MM.1S (cell line): Measurements from ENCODE around the gene SLC31A2.

Source experiments
- EZH2 ChIP-seq: fragments of 300-600 bp; sonication (generic); optimal IDR thresholded peaks from 2 replicates; pipeline ENCODE3; 2017; ENCODE audit warnings: low read depth, mild to moderate bottlenecking, antibody characterized with exemption, low read length, mixed read lengths
- EZH2phosphoT487 ChIP-seq: fragments of 300-600 bp; sonication (generic); IDR thresholded peaks from 2 replicates; pipeline ENCODE4 v1.6.1; 2018; ENCODE audit warnings: antibody characterized with exemption, low read length
- TF ChIP-seq, protein P1 (sequence below): fragments of 300-600 bp; sonication (generic); IDR thresholded peaks from 2 replicates; pipeline ENCODE4 v1.5.1; 2016; ENCODE audit warnings: antibody characterized with exemption, low read length, mixed read lengths

DNA sequence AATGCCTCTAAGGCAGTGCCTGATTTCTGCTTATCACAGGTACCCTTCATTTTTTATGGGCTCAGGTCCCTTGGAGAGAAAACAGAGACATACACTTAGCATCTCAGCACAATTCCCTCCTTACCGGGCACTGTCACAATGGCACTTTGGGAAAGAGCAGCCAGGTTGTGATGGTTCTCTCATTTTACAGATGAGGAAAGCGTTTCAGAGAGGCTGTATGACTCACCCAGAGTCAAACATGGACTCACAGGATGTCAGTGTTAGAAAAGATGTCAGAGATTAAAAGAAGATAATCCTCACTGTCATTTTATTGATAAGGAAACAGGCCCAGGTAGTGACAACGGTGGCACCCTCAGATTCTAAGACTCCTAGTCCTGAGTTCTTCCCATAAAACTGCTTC, 12.0 kb upstream of the SLC31A2 start:
- TF ChIP-seq, protein P1, sequence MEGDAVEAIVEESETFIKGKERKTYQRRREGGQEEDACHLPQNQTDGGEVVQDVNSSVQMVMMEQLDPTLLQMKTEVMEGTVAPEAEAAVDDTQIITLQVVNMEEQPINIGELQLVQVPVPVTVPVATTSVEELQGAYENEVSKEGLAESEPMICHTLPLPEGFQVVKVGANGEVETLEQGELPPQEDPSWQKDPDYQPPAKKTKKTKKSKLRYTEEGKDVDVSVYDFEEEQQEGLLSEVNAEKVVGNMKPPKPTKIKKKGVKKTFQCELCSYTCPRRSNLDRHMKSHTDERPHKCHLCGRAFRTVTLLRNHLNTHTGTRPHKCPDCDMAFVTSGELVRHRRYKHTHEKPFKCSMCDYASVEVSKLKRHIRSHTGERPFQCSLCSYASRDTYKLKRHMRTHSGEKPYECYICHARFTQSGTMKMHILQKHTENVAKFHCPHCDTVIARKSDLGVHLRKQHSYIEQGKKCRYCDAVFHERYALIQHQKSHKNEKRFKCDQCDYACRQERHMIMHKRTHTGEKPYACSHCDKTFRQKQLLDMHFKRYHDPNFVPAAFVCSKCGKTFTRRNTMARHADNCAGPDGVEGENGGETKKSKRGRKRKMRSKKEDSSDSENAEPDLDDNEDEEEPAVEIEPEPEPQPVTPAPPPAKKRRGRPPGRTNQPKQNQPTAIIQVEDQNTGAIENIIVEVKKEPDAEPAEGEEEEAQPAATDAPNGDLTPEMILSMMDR, result no peak
- TF ChIP-seq EZH2 (no peak), EZH2phosphoT487 (no peak)
